Transverse colon (tissue), 4 donors: ENCODE measurements around the gene OR6S1.

ENCODE experiments used
- CTCF ChIP-seq, 5 experiments: fragments of 200-600 bp in 3 of 5; fragments of 450-650 bp in 2 of 5; sonication (generic) in 3 of 5; IDR thresholded peaks; 1 replicate in 2 of 5; 2 replicates in 3 of 5; pipeline ENCODE4 v1.5.1; 2016 to 2017; ENCODE audit warnings: antibody characterized with exemption in 5 of 5, inconsistent platforms in 3 of 5, mild to moderate bottlenecking in 2 of 5, moderate library complexity in 1 of 5
- EP300 ChIP-seq: sonication (generic); formaldehyde crosslinking; IDR thresholded peaks from one replicate; pipeline ENCODE4 v1.6.1; 2017; ENCODE audit warnings: antibody characterized with exemption, low read depth
- POLR2A ChIP-seq: fragments of 450-650 bp; IDR thresholded peaks from one replicate; pipeline ENCODE4 v1.6.1; 2016; ENCODE audit warnings: antibody characterized with exemption, mild to moderate bottlenecking, moderate library complexity
- POLR2AphosphoS5 ChIP-seq, 3 donors: sonication (generic); formaldehyde crosslinking; IDR thresholded peaks; one replicate each; pipeline ENCODE4 v1.6.1; 2016; ENCODE audit warnings: antibody characterized with exemption in 3 of 3

GRCh38 chr14:20675669-20676068, 34.2 kb upstream of the OR6S1 start:
- TF ChIP-seq POLR2A (no peak), CTCF (IDR thresholded peaks at IDR 0.05) (no peak), POLR2AphosphoS5 (IDR thresholded peaks at IDR 0.05) (no peak), EP300 (no peak)
